Dedifferentiated amniotic fluid mesenchymal stem cell (primary cell): Measurements from ENCODE around the gene UCHL3.
A peak's percentile ranks its signal among the peaks of the same experiment; 100 is the strongest.
"Not testable (repeated sequence)": the region's sequence is repeated elsewhere in the genome, so short reads cannot be mapped to it uniquely, and the experiment has no call there.

Source experiments
- DNase-seq: peaks from one replicate; pipeline ENCODE4 v3.0.0-alpha.2; 2016; ENCODE audit errors: extremely low spot score

Gene UCHL3

DNA sequence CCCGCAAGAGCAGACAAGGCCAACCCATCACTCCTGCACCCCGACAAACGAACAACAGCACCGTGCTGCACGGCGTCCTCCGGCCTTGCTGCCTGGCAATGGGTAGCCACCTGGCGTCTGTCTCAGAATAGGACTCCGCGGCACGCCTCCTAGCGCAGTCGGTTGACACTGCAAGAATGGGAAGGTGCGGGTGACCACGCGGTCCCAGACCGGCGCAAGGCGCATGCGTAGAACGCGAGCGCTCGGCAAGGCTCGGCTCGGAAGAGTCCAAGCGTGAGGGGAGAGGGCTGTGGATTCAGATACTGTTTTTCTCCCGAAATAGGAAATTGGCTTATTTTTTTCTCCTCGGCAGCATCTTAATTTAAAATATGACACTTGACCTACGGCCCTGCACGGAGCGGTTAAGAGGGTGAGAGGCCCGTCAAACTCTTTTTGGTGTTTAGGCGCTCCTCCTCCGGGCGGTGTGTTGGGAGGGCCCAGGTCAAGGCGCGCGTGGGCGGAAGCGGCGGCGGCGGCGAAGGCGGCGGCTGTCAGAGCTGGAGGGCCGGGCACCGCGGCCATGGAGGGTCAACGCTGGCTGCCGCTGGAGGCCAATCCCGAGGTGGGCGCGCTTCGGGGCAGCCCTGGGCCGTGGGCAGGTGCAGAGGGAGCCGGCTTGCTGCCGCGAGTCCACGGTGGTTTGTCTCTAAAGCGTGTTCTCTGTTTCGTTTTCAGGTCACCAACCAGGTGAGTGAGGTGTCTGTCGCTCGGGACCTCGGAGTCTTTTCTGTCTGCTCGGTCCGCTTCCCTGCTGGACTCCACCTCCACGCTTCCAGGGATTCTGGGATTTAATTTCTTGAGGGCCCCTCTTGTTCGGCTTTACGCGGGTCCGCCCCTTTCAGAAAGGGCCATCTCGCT is at the start of gene UCHL3:
Gene UCHL3 (plus strand): TSS at position 530 of the 897 bp plus-strand sequence. CDS start 30 bp downstream, at position 560.
- DNase-seq: peak; percentile 92

DNA sequence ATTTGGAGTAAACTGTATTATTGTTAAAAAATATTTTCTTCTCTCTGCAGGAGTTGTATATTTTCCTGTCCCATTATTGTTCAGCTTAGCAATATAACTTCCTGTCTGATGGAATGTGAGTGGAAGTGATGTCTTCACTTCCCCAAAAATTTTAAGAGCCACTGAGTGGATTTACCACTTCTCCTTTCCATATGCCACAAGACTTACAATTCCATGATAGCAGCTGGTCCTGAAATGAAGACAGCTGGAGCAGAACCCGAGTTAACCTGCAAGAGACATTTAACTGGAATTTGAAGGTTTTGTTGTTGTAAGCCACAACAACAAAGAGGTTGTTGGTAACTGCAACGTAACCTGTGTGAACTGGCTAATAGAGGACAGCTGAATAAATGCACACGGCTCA is 44.3 kb upstream of the UCHL3 start:
- DNase-seq: no peak

DNA sequence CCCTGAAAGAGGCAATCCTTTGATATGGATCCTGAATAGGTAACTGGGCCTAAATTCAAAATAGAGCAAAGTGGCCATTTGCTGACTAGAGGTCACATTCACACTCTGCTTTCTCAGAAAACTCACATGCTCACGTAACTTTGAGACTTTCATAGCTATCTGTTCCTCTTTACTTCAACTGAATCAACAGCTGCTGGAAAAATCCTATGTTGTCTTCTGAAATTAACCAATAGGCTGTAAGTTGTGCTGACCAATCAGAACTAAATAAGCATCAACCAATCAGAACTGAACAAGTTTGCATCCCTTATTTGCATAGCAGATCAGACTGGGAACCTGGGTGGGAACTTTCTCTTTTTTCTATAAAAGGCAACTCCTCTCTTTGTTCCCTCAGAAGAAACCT is 43.6 kb upstream of the UCHL3 start:
- DNase-seq: no peak

DNA sequence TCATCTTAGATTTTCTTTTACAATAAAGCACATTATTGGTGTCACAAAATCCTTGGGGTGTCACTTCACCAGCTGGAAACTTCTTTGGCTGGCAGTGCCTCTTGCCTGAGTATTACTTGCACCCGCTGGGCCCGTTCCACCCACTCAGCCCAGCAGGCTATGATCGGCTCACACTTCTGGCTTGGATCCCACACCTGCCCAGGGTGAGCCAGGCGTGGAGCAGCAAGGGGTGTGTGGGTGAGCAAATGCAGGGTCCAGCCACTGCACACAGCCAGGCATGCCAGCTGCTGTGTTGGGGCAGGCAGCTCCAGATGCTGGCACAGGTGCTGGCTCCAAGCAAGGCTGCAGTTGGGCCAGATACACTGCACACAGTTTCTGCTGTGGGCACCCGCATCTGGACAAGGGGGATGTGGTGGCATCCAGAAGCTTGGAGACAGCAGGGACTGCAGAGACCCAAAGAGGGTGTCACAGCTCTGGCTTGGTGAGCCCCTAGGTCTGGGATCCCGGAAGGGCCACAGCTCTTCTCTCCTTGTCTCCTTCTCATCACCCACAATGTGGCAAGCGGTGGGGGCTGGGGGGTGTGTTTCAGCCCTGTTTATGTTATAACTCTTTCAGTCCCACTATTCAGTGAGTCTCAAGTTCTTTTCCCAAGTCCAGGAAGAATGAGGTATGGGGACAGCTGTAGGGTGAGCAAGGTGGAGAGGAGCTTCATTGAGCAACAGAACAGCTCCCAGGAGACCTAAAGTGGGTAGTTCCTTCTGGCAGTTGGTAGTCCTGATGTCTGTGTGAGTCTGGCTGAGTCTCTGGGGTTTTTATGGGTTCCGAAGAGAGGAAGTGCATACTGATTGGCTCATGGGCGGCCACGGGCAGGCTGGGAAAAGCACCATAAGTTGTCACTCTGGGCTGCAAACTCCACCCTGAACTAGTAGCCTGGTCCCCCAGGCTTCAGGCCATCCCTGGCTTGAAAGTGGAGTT is 42.3 kb upstream of the UCHL3 start:
- no peak for DNase-seq

DNA sequence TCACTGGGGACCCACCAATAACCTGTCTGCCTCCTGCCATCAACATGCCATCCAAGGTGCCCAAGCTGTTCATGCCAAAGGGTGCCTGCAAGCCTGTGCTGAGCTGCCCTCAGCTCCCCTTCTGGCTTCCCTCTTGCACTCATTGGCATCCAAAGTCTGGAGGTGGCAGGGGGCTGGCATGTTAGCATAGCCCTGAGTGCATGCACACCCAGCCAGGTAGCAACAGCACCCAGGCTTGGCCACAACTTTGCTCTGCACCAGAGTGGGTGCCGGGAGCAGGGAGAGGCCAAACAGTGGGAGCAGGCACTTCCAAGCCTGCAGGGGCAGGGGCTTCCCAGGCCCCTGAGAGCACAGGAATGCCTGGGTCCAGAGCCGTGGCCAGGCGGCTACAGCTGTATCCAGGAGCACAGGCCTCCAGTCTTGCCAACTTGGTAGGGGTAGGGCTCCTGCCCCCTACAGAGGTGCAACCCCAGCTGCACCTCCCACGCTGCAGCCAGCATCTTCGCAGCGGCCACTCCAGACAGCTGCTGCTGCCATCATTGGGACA is 41.5 kb upstream of the UCHL3 start:
- DNase-seq: no peak

DNA sequence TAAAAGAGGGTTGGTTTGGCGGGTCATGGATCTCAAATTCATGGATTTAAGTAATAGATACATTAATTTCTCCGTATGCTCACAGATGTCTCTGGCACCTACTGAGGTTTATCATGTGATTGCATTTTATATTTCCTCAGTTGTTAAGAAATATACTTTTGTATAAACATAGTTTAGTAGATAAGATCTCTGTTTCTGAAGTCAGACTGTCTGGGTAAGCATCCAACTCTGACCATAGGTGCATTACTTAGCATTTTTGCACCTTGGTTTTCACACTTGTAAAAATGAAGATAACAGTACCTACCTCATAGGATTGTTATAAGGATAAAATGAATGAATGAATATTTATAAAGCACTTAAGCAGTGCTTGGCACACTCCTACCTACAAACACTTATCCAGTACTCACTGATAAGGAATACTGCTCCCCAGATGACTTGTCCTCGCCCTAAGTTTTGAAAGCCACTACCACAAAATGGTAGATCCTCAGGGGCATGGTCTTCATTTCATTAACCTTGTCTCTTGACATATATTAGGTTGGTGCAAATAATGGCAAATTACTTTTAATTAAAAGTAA is 38.5 kb upstream of the UCHL3 start:
- no peak for DNase-seq

DNA sequence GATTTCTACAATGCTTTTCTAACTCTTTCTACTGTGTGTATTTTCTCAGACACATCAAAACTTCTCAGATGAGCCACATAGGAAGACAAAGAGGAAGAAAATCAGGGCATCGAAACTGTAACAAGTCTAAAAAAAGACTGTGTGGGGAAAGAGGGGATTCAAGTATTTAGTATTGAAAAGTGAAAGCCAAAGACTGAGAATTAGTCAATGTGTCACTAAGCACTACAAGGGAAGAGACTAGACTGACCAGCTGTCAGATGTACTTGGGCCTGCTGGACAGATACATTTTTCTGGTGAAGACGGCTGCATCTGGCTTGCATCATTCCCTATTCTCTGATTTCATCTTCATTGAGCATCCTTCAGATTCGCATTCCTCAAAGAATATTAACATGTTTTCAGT is 37.3 kb upstream of the UCHL3 start:
- DNase-seq: no peak

DNA sequence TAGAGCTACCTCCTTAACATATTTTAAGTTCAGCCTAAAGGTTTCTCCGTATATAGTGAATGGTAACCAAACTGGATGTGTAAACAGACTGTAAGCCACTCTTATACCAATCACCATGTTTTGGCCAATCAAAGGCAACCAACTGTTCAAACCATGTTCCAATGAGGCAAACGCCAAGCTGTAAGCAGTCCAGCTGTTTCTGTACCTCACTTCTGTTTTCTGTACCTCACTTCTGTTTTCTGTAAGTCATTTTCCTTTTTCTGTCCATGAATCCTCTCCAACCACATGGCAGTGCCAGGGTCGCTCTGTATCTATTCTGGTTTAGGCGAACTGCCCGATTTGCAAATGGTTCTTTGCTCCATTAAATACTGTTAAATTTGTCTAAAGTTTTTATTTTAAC is 36.3 kb upstream of the UCHL3 start:
- DNase-seq: no peak

DNA sequence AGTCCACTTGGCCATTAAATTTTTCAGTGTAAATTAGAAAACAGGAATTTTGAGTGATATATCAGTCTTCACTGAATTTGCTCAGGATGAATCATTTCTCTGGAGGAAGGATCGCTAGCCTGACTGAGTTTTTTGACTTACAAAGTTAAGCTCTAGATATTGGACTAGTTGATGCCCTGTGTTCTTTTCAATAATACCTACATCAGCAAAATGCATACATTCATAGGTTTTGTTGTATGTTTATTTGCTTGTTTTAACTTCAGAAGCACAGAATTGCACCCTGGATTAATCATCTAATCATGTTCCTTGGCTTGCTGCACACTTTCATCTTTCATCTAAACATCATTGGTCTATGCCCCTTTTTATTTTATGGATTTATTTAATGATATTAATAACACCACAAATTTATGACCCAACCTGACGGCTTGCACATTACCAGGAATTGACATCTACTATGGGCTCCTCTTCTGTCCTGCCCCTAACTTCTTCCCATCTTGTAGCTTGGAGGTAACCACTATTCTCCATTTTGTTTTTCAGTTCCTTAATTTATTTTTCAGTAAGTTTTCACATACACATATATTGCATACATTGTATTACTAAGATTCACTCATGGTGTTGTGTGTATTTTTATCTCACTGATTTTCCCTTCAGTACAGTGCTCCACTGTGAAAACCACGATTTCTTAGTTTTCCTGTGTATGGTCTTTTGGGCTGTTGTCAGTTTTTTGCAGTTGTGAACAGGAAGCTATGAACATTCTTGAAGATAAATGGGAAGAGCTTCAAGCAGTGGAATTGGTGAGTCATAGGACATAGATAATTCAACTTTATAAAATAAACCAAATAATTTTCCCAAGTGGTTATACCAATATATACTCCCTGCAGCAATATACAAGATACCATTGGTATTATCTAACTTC is 35.3 kb upstream of the UCHL3 start:
- no peak for DNase-seq

DNA sequence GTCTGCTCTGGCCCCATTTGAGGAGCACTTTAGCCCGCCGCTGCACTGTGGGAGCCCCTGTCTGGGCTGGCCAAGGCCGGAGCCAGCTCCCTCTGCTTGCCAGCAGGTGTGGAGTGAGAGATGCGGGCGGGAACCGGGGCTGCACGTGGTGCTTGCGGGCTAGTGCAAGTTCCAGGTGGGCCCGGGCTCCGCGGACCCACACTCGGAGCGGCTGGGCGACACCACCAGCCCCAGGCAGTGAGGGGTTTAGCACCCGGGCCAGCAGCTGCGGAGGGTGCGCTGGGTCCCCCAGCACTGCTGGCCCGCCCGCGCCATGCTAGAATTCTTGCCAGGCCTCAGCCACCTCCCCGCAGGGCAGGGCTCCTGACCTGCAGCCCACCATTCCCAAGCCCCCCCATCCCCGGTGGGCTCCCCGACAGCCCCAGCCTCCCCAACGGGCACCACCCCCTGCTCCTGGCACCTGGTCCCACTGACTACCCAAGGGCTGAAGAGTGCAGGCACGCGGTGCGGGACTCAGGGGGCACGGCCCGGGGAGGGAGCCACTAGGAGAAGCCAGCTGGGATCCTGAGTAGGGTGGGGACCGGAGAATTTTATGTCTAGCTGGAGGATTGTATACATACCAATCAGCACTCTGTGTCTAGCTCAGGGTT is 31.0 kb upstream of the UCHL3 start:
- DNase-seq: no peak

DNA sequence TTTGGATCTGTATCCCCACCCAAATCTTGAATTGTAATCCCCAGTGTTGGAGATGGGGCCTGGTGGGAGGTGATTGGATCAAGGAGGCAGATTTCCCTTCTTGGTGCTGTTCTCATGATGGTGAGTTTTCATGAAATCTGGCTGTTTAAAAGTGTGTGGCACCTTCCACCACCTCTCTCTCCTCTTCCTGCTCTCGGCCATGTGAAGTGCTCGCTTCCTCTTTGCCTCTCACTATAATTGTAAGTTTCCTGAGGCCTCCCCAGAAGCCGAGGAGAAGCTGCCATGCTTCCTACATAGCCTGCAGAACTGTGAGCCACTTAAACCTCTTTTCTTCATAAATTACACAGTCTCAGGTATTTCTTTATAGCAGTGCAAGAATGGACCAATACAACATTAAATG is 27.6 kb upstream of the UCHL3 start:
- DNase-seq: no peak

DNA sequence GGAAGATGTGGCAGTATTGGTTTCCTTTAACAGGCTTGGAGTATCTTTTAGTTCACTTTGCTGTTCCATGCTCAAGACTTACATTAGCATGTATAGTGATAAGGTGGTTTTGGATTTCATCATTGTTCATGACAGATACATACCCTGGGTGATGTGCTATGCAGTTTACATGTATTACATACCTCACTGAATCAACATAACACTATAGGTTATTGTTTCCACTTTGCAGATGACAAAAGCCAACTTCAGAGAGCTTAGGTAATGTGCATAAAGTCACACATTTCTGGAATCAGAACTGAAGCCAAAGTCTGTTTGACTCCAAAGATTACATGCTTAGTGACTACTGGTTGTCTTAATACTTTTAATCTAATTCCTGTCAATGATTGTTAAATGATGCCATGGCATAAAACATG is 19.0 kb upstream of the UCHL3 start:
- no peak for DNase-seq

DNA sequence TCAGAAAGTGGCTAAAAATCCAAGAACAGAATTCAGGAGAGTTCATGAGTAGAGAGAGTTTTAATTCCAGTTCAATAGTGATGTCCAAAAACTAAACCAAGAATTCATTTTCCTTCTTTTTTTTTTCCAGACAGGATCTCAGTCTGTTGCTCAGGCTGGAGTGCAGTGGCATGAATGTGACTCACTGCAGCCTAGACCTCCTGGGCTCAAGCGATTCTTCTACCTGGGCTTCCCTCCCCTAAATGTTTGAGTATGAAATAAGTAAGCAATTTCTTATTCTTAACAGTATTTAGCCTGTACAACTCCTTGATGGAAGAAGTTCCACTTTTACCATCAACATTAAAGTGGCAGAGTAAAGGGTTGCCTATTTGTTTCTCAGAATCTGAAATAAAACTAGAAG is 15.7 kb upstream of the UCHL3 start:
- DNase-seq: no peak

DNA sequence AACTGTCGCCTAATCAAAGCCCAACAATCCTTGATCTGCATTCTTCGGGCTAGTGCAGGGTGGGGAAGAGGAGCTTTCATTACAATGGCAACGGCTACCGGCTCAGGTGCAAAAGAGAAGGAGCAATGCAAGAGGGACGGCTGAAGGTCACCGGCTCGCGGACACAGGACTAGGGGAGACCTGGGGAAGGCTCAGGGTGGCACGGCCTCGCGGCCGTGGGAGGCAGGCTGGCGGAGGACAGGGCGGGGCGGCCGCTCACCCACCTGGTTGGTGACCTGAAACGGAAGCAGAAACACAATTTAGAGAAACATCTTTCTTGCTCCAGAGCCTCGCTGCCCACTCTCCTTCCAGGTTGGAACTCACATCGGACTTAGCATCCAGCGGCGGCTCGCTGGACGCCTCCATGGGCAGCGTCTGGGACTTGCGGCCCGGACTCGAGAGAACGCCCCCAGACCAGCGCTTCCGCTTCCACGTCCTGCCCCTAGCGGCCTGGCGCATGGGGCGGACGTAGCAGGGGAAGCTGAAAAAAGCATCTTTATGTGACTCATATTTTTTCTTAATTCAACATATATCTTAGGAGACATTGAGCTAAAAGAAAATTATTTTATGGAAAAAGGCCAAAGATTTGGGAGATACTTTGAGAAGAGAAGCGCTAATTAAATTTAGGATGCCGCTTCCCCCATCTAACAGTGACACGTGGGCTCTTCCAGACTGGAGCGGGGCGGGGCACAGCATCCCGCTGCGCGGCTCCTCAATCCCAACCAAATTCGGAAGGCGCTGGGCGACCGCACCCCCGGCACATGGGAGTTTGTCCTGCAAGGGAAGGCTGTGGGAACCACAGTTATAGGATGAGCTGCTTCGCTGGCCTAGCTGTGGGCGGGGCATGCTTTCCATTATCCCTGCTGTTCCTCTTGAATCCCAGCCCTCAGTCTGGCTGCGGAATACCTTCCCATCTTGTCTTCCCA is 11.9 kb upstream of the UCHL3 start, which contains the start of gene COMMD6:
Gene COMMD6 (minus strand): TSS at position 441 of the 965 bp plus-strand sequence. CDS start 36 bp downstream, at position 405.
- peak; percentile 76 for DNase-seq

DNA sequence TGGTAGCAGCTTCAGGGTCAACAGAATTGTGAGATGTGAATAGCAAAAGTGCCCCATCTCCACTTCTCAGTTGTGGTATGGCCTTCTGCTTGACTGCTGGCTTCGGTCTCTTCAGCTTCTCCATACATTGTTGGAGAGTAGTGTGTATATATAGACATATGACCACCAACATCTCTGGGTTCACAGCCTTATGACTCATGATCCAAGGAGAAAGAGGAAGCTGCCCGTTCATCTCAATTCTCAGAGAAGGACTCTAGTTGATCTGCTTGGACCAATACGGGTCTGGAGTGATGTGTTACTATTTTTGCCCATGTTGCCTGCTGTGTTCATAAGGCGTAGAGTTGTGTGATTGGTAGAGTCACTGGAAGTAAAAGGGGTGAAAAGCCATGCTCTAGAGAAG is 8.3 kb upstream of the UCHL3 start:
- DNase-seq: no peak

DNA sequence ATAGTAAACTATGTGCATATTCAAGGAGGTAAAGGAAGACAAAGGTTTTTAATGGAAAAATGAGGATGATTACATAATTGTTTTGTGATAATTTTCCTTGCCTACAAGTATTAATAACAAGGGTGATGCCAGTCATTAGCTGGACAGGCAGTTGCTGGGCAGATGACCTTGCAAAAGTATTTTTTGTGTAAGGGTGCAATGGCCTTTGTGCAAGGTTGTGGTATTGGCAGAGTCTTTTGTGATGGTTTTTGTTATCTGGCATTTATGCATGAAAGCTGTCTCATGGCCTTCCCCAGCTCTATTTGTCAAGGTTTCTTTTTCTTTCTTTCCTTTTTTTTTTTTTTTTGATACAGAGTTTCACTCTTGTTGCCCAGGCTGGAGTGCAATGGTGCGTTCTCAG is 7.6 kb upstream of the UCHL3 start:
- DNase-seq: no peak

DNA sequence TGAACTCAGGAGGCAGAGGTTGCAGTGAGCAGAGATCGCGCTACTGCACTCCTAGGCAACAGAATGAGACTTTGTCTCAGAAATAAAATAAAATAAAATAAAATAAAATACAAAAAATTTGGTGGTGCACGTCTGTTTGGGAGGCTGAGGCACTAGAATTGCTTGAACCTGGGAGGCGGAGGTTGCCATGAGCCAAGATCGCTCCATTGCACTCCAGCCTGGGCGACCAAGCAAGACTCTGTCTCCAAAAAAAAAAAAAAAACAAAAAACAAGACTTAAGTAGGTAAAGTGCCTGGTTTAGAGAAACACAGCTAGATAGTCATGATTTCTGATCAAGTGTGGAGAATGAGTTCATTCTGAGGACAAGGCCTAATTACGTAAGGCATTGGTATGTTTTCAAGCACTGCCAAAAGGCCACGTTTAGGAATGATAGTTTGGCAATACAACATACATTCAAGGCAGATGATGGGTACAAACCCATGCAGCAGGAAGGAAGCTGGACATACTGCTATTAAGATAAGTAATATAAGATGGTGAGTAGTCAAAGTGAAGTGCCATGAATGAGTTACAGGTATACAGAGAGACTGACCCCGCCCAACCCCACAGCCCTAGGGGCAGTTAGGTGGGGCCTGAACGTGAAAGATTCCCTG is 4.8 kb upstream of the UCHL3 start:
- DNase-seq: no peak

DNA sequence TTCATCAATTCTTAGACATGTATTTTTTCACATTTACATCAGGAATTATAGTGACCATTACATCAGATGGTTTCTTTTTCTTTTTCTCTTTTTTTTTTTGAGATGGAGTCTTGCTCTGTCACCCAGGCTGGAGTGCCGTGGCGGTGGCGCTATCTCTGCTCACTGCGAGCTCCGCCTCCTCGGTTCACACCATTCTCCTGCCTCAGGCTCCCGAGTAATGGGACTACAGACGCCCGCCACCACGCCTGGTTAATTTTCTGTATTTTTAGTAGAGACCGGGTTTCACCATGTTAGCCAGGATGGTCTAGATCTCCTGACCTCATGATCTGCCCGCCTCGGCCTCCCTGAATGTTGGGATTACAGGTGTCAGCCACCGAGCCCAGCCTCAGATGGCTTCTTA is 4.2 kb upstream of the UCHL3 start:
- DNase-seq: not testable (repeated sequence)
